K562 (cell line): ENCODE results near the gene GPATCH4. TPM values are rescaled to one million over a fixed set of nuclear protein-coding genes. Genes with fewer than 3 reads are reported as not detected.

Experiments used
- ARNT ChIP-seq, 2 experiments: fragments of 450-650 bp; IDR thresholded peaks; 2 replicates each; pipeline ENCODE4 v1.6.1; 2016; ENCODE audit warnings: mild to moderate bottlenecking in 1 of 2
- C11orf30 ChIP-seq: fragments of 450-650 bp; IDR thresholded peaks from 2 replicates; pipeline ENCODE4 v1.6.1; 2016; ENCODE audit warnings: low read depth, mild to moderate bottlenecking
- E2F3 ChIP-seq: fragments of 250-450 bp; sonication (Bioruptor Pico); IDR thresholded peaks from 2 replicates; pipeline ENCODE4 v1.4.0; 2020; ENCODE audit warnings: mild to moderate bottlenecking
- E2F8 ChIP-seq: fragments of 450-650 bp; IDR thresholded peaks from 2 replicates; pipeline ENCODE4 v1.7.1; 2018; ENCODE audit warnings: mild to moderate bottlenecking, low read depth; ENCODE audit not compliant: partially characterized antibody
- ELK1 ChIP-seq: sonication (generic); formaldehyde crosslinking; IDR thresholded peaks from 2 replicates; pipeline ENCODE4 v1.8.1; 2022; ENCODE audit warnings: missing genetic modification reagents
- MXI1 ChIP-seq: IDR thresholded peaks from 2 replicates; pipeline ENCODE4 v1.6.1; 2011; ENCODE audit warnings: low read depth, mild to moderate bottlenecking, improper control_type of control experiment, low read length
- POLR2H ChIP-seq: IDR thresholded peaks from 2 replicates; pipeline ENCODE4 v1.6.1; 2016; ENCODE audit warnings: missing genetic modification characterization, low read depth, mild to moderate bottlenecking, control low read depth, missing compliant biosample characterization, moderate library complexity
- PRDM10 ChIP-seq: fragments of 450-650 bp; IDR thresholded peaks from 2 replicates; pipeline ENCODE4 v1.6.1; 2018; ENCODE audit not compliant: partially characterized antibody
- TAF9B ChIP-seq: fragments of 450-650 bp; IDR thresholded peaks from 2 replicates; pipeline ENCODE4 v1.6.1; 2018; ENCODE audit warnings: mild to moderate bottlenecking; ENCODE audit not compliant: partially characterized antibody
- ZNF274 ChIP-seq: IDR thresholded peaks from 2 replicates; pipeline ENCODE4 v1.6.1; 2011; ENCODE audit warnings: low read depth, mild to moderate bottlenecking, low read length, moderate library complexity, borderline replicate concordance
- ZNF280B ChIP-seq: fragments of 250-450 bp; sonication (Bioruptor Pico); IDR thresholded peaks from 2 replicates; pipeline ENCODE4 v1.5.1; 2021; ENCODE audit warnings: mild to moderate bottlenecking
- polyA plus RNA-seq, 8 experiments: library from polyadenylated mRNA; depleted of rRNA in 4 of 8; stranded (reverse) in 5 of 8; unstranded in 3 of 8; fragments of >200 nt; fragmentation: Nextera tagmentation in 2 of 8; fragmentation: Illumina TruSeq in 1 of 8; extraction: Ambion mirVana in 2 of 8; extraction: Trizol in 1 of 8; gene quantifications; 2 replicates each; pipeline versions ENCODE4 v1.2.1 to v1.2.3, GENCODE V29; 2011 to 2014; ENCODE audit warnings: inconsistent platforms in 1 of 8, missing spikeins in 1 of 8
- total RNA-seq, 7 experiments: library from RNA; depleted of rRNA in 6 of 7; stranded (reverse); fragments of >200 nt in 6 of 7; fragmentation: Illumina TruSeq in 2 of 7; extraction: Trizol in 2 of 7; gene quantifications; 2 replicates each; pipeline versions ENCODE4 v1.2.1 to v1.2.3, GENCODE V29; 2011 to 2021; ENCODE audit warnings: low replicate concordance in 1 of 7
- TF ChIP-seq, protein P1 (sequence below): sonication (generic); formaldehyde crosslinking; IDR thresholded peaks from 2 replicates; pipeline ENCODE4 v1.5.0; 2020; ENCODE audit warnings: missing genetic modification reagents

Gene GPATCH4
- total and polyA plus RNA-seq, 9 of the 15 experiments (the other 6 are each of a cell fraction or from before 2014, with no cell fraction given), result 43.7 to 105 (median 76.5) TPM

DNA sequence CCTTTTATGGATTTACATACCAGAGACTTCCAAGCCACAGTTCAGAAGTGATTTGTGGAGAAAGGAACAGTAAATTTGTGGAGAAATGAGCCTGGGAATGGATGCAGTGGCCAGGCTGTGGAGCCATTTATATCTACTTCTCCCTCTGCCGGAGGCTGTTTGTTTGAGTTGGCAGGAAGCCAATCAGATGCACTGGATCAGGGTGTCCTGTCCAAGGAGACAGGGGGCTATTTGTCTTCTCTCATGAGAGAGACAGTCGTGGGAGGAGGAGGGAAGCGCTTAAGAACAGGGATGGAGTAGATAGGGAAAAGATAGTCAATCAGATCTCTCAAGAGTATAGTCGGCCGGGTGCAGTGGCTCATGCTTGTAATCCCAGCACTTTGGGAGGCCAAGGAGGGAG is 15.2 kb upstream of the GPATCH4 start (continued):
- TF ChIP-seq E2F8, result peak; percentile 42
- TF ChIP-seq MXI1, result no peak
- peak; percentile 17 for TF ChIP-seq PRDM10
- no peak for TF ChIP-seq TAF9B
- no peak for TF ChIP-seq C11orf30
- peak; percentile 25 to 86; a peak in 2 of 4 replicates for TF ChIP-seq ARNT (IDR thresholded peaks at IDR 0.05)
- no peak for TF ChIP-seq E2F3 (CRISPR knock-in tag)
- no peak for TF ChIP-seq ZNF280B
- TF ChIP-seq, protein P1, sequence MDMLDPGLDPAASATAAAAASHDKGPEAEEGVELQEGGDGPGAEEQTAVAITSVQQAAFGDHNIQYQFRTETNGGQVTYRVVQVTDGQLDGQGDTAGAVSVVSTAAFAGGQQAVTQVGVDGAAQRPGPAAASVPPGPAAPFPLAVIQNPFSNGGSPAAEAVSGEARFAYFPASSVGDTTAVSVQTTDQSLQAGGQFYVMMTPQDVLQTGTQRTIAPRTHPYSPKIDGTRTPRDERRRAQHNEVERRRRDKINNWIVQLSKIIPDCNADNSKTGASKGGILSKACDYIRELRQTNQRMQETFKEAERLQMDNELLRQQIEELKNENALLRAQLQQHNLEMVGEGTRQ (CRISPR knock-in tag), result no peak
- TF ChIP-seq POLR2H (tag), result no peak
- TF ChIP-seq ZNF274, result no peak
- no peak for TF ChIP-seq ELK1 (CRISPR knock-in tag)
